C4-2B (cell line): ENCODE measurements around the gene INO80C.

Experiments
- CTCF ChIP-seq: fragments of 450-650 bp; conservative IDR thresholded peaks from 2 replicates; pipeline ENCODE4 v1.5.1; 2017; ENCODE audit warnings: mild to moderate bottlenecking
- ZFX ChIP-seq: fragments of 450-650 bp; IDR thresholded peaks from 2 replicates; pipeline ENCODE4 v1.6.1; 2017

GRCh38 chr18:35430721-35431373 lies 66.9 kb downstream of the INO80C start:
- TF ChIP-seq CTCF (no peak), ZFX (no peak)
